Type B pancreatic cell (in vitro differentiated cells): ENCODE measurements around the gene GFOD1. TPM values are rescaled to one million over a fixed set of nuclear protein-coding genes. Genes with fewer than 3 reads are reported as not detected.
A peak's percentile ranks its signal among the peaks of the same experiment; 100 is the strongest.

Experiments used
- DNase-seq: peaks from one replicate; pipeline ENCODE4 v3.0.0; 2021; ENCODE audit warnings: mixed read lengths; ENCODE audit not compliant: unreplicated experiment; ENCODE audit errors: extremely low spot score
- H3K27ac Mint-ChIP-seq: 2 replicates; pipeline ENCODE4 v1.8.0; 2021; ENCODE audit warnings: mild to moderate bottlenecking, mixed read lengths
- H3K27me3 Mint-ChIP-seq: 2 replicates; pipeline ENCODE4 v1.8.0; 2021; ENCODE audit warnings: mixed read lengths
- H3K36me3 Mint-ChIP-seq: 2 replicates; pipeline ENCODE4 v1.8.0; 2021; ENCODE audit warnings: mixed read lengths
- H3K4me1 Mint-ChIP-seq: one replicate; pipeline ENCODE4 v1.8.0; 2021; ENCODE audit warnings: mixed read lengths; ENCODE audit not compliant: unreplicated experiment
- H3K4me3 Mint-ChIP-seq: 2 replicates; pipeline ENCODE4 v1.8.0; 2021; ENCODE audit warnings: mild to moderate bottlenecking, mixed read lengths
- H3K9me3 Mint-ChIP-seq: 2 replicates; pipeline ENCODE4 v1.8.0; 2021; ENCODE audit warnings: mixed read lengths
- total RNA-seq: library from RNA; stranded (reverse); gene quantifications from 2 replicates; pipeline ENCODE4 v1.2.1, GENCODE V29; 2021; ENCODE audit warnings: low replicate concordance
- TF ChIP-seq, protein P1 (sequence below): fragments of 200-600 bp; sonication (generic); conservative IDR thresholded peaks from 2 replicates; pipeline ENCODE4 v1.5.0; 2021; ENCODE audit warnings: antibody characterized with exemption, mild to moderate bottlenecking

Gene GFOD1
- total RNA-seq, 1 donor from 2014 or later: 4.8 TPM

DNA sequence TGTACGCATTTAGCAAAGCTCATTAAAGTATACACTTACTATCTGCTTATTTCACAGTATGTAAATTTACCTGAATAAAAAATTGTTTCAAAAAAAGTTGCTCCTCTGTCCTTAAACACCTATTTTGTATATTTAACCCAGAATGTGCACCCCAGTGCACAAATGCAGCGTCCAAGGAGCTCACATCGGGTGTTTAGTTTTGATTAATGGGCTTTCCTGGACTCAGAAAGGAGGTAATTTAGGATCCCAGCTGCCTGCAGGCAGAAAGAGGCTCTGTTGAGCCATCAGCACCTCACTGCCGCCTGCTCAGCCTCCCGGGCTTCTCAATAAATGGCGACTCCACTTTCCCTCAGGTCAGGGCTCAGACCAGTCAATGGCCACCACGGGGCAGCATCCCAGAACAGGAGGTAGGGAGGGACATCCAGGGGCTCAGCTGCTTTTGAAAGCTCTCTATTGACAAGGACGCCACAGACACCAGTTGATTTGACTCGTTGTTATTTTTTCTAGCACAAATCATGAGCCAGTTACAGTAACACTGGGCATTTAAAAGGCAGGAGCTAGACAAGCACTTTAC is 88.9 kb downstream of the GFOD1 start:
- Mint-ChIP-seq H3K36me3 (no peaks in the 10 kb centered on the region), H3K27me3 (peaks cover 3% of the 10 kb centered on the region), H3K4me3 (no peak overlapping the region), H3K4me1 (peaks cover 23% of the 10 kb centered on the region), H3K27ac (no peak overlapping the region), H3K9me3 (no peaks in the 10 kb centered on the region)
- TF ChIP-seq, protein P1, sequence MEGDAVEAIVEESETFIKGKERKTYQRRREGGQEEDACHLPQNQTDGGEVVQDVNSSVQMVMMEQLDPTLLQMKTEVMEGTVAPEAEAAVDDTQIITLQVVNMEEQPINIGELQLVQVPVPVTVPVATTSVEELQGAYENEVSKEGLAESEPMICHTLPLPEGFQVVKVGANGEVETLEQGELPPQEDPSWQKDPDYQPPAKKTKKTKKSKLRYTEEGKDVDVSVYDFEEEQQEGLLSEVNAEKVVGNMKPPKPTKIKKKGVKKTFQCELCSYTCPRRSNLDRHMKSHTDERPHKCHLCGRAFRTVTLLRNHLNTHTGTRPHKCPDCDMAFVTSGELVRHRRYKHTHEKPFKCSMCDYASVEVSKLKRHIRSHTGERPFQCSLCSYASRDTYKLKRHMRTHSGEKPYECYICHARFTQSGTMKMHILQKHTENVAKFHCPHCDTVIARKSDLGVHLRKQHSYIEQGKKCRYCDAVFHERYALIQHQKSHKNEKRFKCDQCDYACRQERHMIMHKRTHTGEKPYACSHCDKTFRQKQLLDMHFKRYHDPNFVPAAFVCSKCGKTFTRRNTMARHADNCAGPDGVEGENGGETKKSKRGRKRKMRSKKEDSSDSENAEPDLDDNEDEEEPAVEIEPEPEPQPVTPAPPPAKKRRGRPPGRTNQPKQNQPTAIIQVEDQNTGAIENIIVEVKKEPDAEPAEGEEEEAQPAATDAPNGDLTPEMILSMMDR: no peak
- DNase-seq: no peak

DNA sequence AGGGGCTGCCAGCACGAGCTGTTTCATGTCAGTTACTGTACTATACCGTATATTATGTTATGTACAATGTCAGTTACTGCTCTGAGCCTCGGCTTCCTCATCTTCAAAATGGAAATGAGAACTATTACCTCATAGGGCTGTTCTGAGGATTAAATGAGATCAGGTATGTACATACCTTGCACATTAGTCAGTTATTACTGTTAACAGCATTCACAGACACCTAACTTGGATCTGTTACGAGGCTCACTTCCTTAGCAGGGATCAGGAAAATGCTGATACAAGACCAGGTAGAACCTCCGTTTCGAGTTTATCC is 89.4 kb downstream of the GFOD1 start:
- H3K36me3 Mint-ChIP-seq: no peaks in the 10 kb centered on the region
- H3K27me3 Mint-ChIP-seq: peaks cover 3% of the 10 kb centered on the region
- peaks cover 23% of the 10 kb centered on the region for H3K4me1 Mint-ChIP-seq
- TF ChIP-seq, protein P1: no peak
- no peaks in the 10 kb centered on the region for H3K9me3 Mint-ChIP-seq
- H3K4me3 Mint-ChIP-seq: no peak overlapping the region
- H3K27ac Mint-ChIP-seq: peak overlapping the region; percentile 50
- no peak for DNase-seq

GRCh38 chr6:13397359-13398068 is 89.9 kb downstream of the GFOD1 start:
- DNase-seq: no peak
- no peaks in the 10 kb centered on the region for H3K36me3 Mint-ChIP-seq
- H3K9me3 Mint-ChIP-seq: no peaks in the 10 kb centered on the region
- H3K27me3 Mint-ChIP-seq: peaks cover 3% of the 10 kb centered on the region
- no peak overlapping the region for H3K4me3 Mint-ChIP-seq
- TF ChIP-seq, protein P1: no peak
- peaks cover 23% of the 10 kb centered on the region for H3K4me1 Mint-ChIP-seq
- peak overlapping the region; percentile 50 for H3K27ac Mint-ChIP-seq

- TF ChIP-seq, protein P1: no peak
Observed at GRCh38 chr6:13396241-13396792, 91.1 kb downstream of the GFOD1 start.

GRCh38 chr6:13395272-13396237 is 91.8 kb downstream of the GFOD1 start:
- DNase-seq: no peak
- peaks cover 23% of the 10 kb centered on the region for H3K4me1 Mint-ChIP-seq
- H3K27me3 Mint-ChIP-seq: peaks cover 3% of the 10 kb centered on the region
- TF ChIP-seq, protein P1: no peak
- no peaks in the 10 kb centered on the region for H3K36me3 Mint-ChIP-seq
- no peak overlapping the region for H3K27ac Mint-ChIP-seq
- no peaks in the 10 kb centered on the region for H3K9me3 Mint-ChIP-seq
- no peak overlapping the region for H3K4me3 Mint-ChIP-seq

More at GRCh38 chr6:13396241-13396792, 91.1 kb downstream of the GFOD1 start:
- Mint-ChIP-seq H3K4me3 (no peak overlapping the region), H3K36me3 (no peaks in the 10 kb centered on the region), H3K27ac (peak overlapping the region; percentile 13), H3K9me3 (no peaks in the 10 kb centered on the region), H3K27me3 (peaks cover 3% of the 10 kb centered on the region), H3K4me1 (peaks cover 23% of the 10 kb centered on the region)
- DNase-seq: no peak
